HepG2 (cell line): Measurements from ENCODE around the gene NUP88. TPM values are rescaled to one million over a fixed set of nuclear protein-coding genes. Genes with fewer than 3 reads are reported as not detected.
A peak's percentile ranks its signal among the peaks of the same experiment; 100 is the strongest.

ENCODE experiments used
- ATF4 ChIP-seq, 2 experiments: fragments of 450-650 bp in 1 of 2; sonication (generic) in 1 of 2; formaldehyde crosslinking; IDR thresholded peaks; 2 replicates each; pipeline versions ENCODE4 v1.5.0 to v1.8.0; 2020 to 2022; ENCODE audit warnings: mild to moderate bottlenecking in 1 of 2, missing genetic modification reagents in 1 of 2
- KMT2A ChIP-seq: sonication (generic); formaldehyde crosslinking; IDR thresholded peaks from 2 replicates; pipeline ENCODE4 v1.4.0; 2020; ENCODE audit warnings: missing genetic modification reagents
- MED13 ChIP-seq: sonication (generic); formaldehyde crosslinking; IDR thresholded peaks from 2 replicates; pipeline ENCODE4 v1.5.0; 2020; ENCODE audit warnings: missing genetic modification reagents
- SSRP1 ChIP-seq: IDR thresholded peaks from 2 replicates; pipeline ENCODE4 v1.6.1; 2016; ENCODE audit warnings: control low read depth
- ZNF687 ChIP-seq: sonication (generic); formaldehyde crosslinking; IDR thresholded peaks from 2 replicates; pipeline ENCODE4 v1.5.1; 2020; ENCODE audit warnings: mild to moderate bottlenecking, missing genetic modification reagents, moderate library complexity
- polyA plus RNA-seq, 8 experiments: library from polyadenylated mRNA; depleted of rRNA in 3 of 8; stranded (reverse) in 7 of 8; unstranded in 1 of 8; fragments of >200 nt; fragmentation: Illumina TruSeq in 4 of 8; extraction: Trizol in 4 of 8; gene quantifications; 2 replicates each; pipeline versions ENCODE4 v1.2.1 to v1.2.3, GENCODE V29; 2011 to 2016; ENCODE audit warnings: low read depth in 4 of 8, missing spikeins in 1 of 8, mixed read lengths in 1 of 8; ENCODE audit not compliant: insufficient read depth in 1 of 8
- total RNA-seq, 5 experiments: library from RNA; depleted of rRNA; stranded (reverse); fragments of >200 nt; fragmentation: Illumina TruSeq; extraction: Trizol; gene quantifications; 2 replicates each; pipeline ENCODE4 v1.2.3, GENCODE V29; 2016; ENCODE audit warnings: low read depth in 1 of 5
- TF ChIP-seq, protein P1 (sequence below): sonication (generic); formaldehyde crosslinking; IDR thresholded peaks from 2 replicates; pipeline ENCODE4 v1.4.0; 2020; ENCODE audit warnings: mild to moderate bottlenecking, missing genetic modification reagents

The NUP88 gene
- total and polyA plus RNA-seq, 2 of the 13 experiments (the other 11 are each of a cell fraction or from before 2014, with no cell fraction given) = 48.2 to 130 TPM

- TF ChIP-seq ATF4 (CRISPR knock-in tag; IDR thresholded peaks at IDR 0.05) = 0 out of 4 replicates have a peak, but pooled peaks of 1 of the 2 experiments have one; percentile 21
- 0 out of 2 replicates have a peak, but pooled peaks have one; percentile 20 for TF ChIP-seq SSRP1 (CRISPR knock-in tag)
- TF ChIP-seq ZNF687 (CRISPR knock-in tag) = peak; percentile 56
- 0 out of 2 replicates have a peak, but pooled peaks have one; percentile 47 for TF ChIP-seq MED13 (CRISPR knock-in tag)
- peak; percentile 67; the same call in 1 of the 2 replicates for TF ChIP-seq KMT2A (CRISPR knock-in tag)
- TF ChIP-seq, protein P1, sequence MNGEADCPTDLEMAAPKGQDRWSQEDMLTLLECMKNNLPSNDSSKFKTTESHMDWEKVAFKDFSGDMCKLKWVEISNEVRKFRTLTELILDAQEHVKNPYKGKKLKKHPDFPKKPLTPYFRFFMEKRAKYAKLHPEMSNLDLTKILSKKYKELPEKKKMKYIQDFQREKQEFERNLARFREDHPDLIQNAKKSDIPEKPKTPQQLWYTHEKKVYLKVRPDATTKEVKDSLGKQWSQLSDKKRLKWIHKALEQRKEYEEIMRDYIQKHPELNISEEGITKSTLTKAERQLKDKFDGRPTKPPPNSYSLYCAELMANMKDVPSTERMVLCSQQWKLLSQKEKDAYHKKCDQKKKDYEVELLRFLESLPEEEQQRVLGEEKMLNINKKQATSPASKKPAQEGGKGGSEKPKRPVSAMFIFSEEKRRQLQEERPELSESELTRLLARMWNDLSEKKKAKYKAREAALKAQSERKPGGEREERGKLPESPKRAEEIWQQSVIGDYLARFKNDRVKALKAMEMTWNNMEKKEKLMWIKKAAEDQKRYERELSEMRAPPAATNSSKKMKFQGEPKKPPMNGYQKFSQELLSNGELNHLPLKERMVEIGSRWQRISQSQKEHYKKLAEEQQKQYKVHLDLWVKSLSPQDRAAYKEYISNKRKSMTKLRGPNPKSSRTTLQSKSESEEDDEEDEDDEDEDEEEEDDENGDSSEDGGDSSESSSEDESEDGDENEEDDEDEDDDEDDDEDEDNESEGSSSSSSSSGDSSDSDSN (CRISPR knock-in tag) = peak; percentile 52
Measured at GRCh38 chr17:5464717-5465507, 45.5 kb upstream of the NUP88 start (continued).
